Hindlimb muscle (tissue), 1 donor: ENCODE data around the gene NXF2. TPM values are rescaled to one million over a fixed set of nuclear protein-coding genes. Genes with fewer than 3 reads are reported as not detected.
A peak's percentile ranks its signal among the peaks of the same experiment; 100 is the strongest.
"Not testable (repeated sequence)": the region's sequence is repeated elsewhere in the genome, so short reads cannot be mapped to it uniquely, and the experiment has no call there.

ENCODE experiments used
- DNase-seq: peaks from one replicate; pipeline ENCODE4 v3.0.0-alpha.2; 2013
- polyA plus RNA-seq: library from polyadenylated mRNA; unstranded; fragments of 120-200 nt; gene quantifications from one replicate; pipeline ENCODE4 v1.2.1, GENCODE V29; 2013; ENCODE audit not compliant: insufficient read length

NXF2 gene
- not detected for polyA plus RNA-seq

DNA sequence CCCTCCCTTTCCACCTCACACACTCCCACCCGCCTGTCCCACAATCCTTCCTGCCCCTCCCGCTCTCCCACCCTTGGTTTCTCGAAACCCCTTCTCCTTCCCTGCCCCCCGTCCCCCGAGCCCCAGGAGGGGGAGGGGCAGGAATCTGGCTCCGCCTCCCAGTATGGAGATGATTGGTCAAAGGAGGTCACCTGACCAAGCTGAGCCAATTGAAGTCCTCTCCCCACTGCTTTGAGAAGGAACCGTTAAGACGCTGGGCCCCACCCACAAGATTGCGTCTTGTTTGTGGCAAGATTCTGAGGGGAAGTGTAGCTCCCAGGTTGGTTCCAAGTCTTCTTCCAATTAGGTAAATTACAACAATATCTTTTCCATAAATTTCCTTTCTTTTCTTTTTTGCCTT lies at the start of gene NXF2:
Gene NXF2 (plus strand): TSS at position 275 of the 400 bp plus-strand sequence. CDS start 59,912 bp downstream, outside the sequence.
- not testable (repeated sequence) for DNase-seq

DNA sequence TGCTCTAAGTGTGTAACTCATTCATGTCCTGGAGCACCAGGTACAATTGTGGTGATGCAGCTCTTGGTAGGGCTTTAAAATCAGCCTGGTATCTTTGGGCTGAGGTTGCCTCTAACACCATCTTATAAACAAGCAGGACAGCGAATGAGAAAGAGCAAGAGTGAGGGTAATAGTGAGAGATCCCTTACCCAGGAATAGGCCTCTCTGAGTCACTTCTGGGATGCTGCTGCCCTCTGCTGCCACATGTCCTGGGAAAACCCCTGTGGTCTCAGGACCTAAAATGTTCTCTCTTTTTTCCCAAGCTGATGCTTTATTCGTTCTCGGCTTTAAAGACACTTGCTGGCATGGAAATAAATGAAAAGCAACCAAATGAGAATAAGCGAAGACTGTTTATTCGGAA lies 39.0 kb upstream of the NXF2 start:
- not testable (repeated sequence) for DNase-seq

DNA sequence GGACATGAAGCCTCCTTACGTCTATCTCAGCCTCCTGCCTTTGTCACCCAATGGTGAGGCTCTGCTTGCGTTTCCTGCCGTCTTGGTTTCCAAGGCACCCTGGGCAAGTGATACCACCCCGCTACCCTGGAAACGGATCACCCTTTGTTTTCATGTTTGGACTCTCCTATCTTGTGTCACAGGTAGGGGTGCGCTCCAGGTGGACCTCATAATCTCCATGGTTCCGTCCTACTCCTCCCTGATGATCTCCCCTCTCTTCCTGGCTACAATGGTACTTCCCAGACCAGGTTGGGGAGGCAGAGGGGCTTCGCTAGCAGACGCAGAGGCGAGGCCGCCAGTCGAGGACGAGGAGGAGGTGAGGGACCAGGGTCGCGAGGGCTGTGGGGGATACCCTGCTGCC lies 32.0 kb upstream of the NXF2 start, which contains the start of gene TCP11X1:
Gene TCP11X1 (plus strand): TSS at position 316 of the 400 bp plus-strand sequence.
- DNase-seq = not testable (repeated sequence)

DNA sequence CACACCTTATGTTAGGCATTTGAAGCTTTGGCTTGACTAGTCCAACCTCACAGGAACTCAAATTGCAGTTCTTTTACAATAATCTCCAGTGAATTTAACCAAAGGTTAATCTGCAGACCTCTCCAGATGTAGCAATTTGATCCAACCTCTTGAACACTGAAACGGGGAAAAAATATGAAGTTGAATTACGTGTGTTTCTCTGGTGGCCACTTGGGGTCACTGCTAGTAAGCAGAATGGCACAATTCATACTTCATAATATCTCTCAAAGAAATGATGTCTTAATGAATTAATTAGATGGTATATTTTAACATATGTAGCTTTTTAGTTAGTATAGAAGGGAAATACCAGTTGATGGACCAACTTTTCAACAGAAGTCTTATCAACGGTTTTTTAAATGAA lies 30.5 kb upstream of the NXF2 start:
- not testable (repeated sequence) for DNase-seq

DNA sequence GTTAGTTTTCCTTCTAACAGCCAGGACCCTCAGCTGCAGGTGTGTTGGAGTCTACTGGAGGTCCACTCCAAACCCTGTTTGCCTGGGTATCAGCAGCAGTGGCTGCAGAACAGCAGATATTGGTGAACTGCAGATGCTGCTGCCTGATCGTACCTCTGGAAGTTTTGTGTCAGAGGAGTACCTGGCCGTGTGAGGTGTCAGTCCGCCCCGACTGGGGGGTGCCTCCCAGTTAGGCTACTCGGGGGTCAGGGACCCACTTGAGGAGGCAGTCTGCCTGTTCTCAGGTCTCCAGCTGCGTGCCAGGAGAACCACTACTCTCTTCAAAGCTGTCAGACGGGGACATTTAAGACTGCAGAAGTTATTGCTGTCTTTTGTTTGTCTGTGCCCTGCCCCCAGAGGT lies 11.3 kb upstream of the NXF2 start:
- DNase-seq = not testable (repeated sequence)

DNA sequence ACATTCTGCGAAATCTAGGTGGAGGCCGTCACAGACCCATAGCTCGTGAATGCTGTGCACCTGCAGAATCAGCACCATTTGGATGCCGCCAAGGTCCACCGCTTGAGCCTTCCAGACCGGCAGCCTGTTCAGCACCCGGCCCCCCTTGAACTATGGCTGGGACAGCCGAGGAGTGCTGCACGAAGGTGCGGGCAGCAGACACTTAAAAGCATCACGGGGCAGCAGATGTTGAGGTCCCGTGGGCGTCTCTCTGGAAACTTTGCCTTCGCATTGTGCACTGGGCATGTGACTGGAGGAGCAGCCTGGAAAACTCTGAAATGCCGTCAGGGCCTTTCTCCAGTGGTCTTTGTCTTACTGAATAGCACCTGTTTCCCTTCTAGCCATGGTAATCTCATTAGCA lies 6.7 kb upstream of the NXF2 start:
- not testable (repeated sequence) for DNase-seq

- not testable (repeated sequence) for DNase-seq
These were observed 25.3 kb downstream of the NXF2 start for GRCh38 chrX:102272231-102272630.

DNA sequence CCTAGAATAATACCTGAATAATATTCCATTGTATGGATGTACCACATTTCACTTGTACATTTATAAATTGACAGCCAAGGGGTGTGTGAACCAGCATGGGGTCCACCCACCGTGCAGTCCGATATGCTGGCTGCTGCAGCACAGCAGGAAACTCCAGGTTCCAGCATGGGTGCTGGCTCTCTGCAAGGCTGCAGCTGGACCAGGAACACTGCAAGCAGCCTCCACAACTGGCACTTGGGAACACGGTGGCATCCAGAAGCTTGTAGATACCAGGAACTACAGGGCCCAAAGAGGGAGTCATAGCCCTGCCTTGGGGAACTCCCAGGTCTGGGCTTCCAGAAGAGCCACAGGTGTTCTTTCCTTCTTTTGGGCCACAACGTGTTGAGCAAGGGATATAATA lies 91.2 kb downstream of the NXF2 start:
- no peak for DNase-seq

DNA sequence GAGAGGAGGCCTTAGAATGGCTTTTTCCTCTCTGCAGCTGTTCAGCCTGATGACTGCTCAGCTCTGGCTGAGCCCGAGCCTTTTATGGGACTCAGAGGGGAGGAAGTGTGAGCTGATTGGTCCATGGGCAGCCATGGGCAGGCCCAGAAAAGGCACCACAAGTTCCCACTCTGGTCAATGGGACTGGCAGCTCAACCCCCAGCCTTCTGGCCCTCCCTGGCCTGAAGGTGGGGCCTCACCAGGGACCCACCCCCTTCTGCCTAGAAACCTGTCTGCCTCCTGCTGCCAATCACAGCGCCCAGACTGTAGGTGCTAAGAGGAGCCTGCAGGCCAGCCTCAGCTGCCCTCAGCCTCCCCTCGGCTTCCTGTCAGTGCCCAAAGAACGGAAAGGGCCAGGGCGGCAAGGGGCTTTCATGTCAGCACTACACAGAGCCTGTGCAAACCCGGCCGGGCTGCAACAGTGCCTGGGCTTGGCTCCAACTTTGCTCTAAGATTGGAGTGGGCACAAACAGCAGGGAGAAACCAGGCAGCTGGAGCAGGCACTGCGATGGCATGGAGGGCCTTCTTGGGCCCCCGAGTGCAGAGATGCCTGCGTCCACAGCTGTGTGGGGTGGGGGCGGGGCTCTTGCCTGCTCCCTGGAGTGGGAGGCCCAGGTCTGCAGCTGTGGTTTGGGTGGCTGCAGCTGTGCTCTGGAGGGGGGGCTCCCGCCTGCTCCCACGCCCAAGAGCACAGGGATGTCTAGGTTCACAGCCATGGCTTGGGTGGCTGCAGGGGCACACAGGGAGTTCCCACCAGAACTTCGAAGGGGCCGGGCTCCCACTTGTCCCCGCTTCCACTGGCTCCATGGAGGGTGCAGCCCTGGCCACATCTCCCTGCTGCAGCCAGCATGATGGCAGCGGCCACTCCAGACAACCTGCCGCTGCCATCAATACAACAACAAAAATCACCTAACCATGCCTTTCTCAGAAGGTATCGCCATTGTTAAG lies 92.6 kb downstream of the NXF2 start:
- no peak for DNase-seq

DNA sequence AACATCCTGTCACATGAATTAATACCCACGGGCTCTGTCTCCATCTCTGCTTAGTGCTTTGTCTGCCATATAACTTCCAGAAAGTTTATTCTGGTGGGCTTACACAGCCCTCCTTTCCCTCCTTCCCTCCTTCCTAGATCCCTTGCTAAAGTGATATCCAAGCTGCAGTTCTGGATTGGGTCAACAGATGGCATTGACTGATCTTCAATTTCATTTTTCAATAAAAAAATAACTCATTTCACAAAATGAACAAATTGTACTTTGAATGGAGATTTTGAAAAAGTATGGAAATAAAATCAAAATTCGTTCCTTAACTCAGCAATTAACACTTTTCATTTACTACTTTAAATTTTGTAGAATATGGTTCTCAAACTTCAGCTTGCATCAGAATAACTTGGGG lies 94.9 kb downstream of the NXF2 start:
- DNase-seq = no peak

DNA sequence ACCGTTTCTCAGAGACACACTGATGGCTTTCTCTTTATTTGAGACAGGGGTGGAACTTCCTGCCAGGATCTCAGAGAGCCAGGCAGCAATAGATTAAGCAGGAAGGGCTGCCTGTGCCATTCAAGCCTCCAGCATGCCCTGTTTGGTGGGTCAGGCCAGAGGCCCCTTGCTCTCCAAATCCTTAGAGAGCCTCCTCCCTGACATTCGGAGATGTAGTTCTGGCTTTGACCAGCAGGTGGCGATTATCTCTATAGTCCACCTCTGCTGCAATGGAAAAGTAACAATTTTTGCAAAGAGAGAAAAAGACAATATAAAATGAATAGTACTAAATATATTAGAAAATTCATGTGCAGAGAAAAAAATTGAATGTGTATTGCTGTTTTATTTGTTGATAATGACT lies 98.9 kb downstream of the NXF2 start:
- peak; percentile 32 for DNase-seq

Other genes with a start within 250 kb of the NXF2 start
- gene TCEAL2, start 121.5 kb upstream of the NXF2 start, polyA plus RNA-seq = 0.21 TPM
- gene TCEAL6, start 104.7 kb upstream of the NXF2 start, polyA plus RNA-seq = not detected
- not detected for gene BEX5, start 91.2 kb upstream of the NXF2 start, polyA plus RNA-seq
- not detected for gene TCP11X1, start 31.9 kb upstream of the NXF2 start, polyA plus RNA-seq
- gene NXF2B, start 192.8 kb downstream of the NXF2 start, polyA plus RNA-seq = not detected
- gene TCP11X2, start 224.6 kb downstream of the NXF2 start, polyA plus RNA-seq = not detected